ENCODE data around the gene LCN2.
"Not testable (repeated sequence)": the region's sequence is repeated elsewhere in the genome, so short reads cannot be mapped to it uniquely, and the experiment has no call there.

LCN2 gene

GRCh38 chr9:128175726-128176125 is 26.5 kb downstream of the LCN2 start:
- Histone ChIP-seq H3K27ac (no peak overlapping the region), H3K4me3 (ENCODE audit: low read depth, low read length) (no peak overlapping the region), H3K27me3 (replicated peaks) (no peaks in the 10 kb centered on the region), H3K36me3 (replicated peaks) (peaks cover 61% of the 10 kb centered on the region)
- no peak for DNase-seq
- TF ChIP-seq CTCF (IDR thresholded peaks at IDR 0.05; ENCODE audit: low read depth, low read length, missing control alignments), result no peak
- in situ Hi-C loops (cut with HindIII; ENCODE audit: low pct_ligation_motif_present, low sequenced_read_pairs), result no loop called here

- Histone ChIP-seq H3K27me3 (replicated peaks) (no peaks in the 10 kb centered on the region), H3K4me3 (ENCODE audit: low read depth, low read length) (no peak overlapping the region), H3K36me3 (replicated peaks) (peaks cover 72% of the 10 kb centered on the region), H3K27ac (no peak overlapping the region)
- in situ Hi-C loops (cut with HindIII; ENCODE audit: low pct_ligation_motif_present, low sequenced_read_pairs), result no loop called here
- TF ChIP-seq CTCF (IDR thresholded peaks at IDR 0.05; ENCODE audit: low read depth, low read length, missing control alignments), result no peak
- DNase-seq, result no peak
Measured at GRCh38 chr9:128178806-128179431, 29.7 kb downstream of the LCN2 start.

GRCh38 chr9:128180001-128180400 is 30.7 kb downstream of the LCN2 start:
- no peak overlapping the region for H3K27ac ChIP-seq
- H3K4me3 ChIP-seq (ENCODE audit: low read depth, low read length), result no peak overlapping the region
- TF ChIP-seq CTCF (IDR thresholded peaks at IDR 0.05; ENCODE audit: low read depth, low read length, missing control alignments), result no peak
- DNase-seq, result no peak
- H3K27me3 ChIP-seq (replicated peaks), result no peaks in the 10 kb centered on the region
- in situ Hi-C loops (cut with HindIII; ENCODE audit: low pct_ligation_motif_present, low sequenced_read_pairs), result no loop called here
- H3K36me3 ChIP-seq (replicated peaks), result peaks cover 73% of the 10 kb centered on the region

- no peak for DNase-seq
- in situ Hi-C loops (cut with HindIII; ENCODE audit: low pct_ligation_motif_present, low sequenced_read_pairs), result no loop called here
- no peaks in the 10 kb centered on the region for H3K27me3 ChIP-seq (replicated peaks)
- no peak overlapping the region for H3K4me3 ChIP-seq (ENCODE audit: low read depth, low read length)
- no peak overlapping the region for H3K27ac ChIP-seq
- H3K36me3 ChIP-seq (replicated peaks), result peaks cover 77% of the 10 kb centered on the region
- no peak for TF ChIP-seq CTCF (IDR thresholded peaks at IDR 0.05; ENCODE audit: low read depth, low read length, missing control alignments)
Measured at GRCh38 chr9:128180447-128180846, 31.2 kb downstream of the LCN2 start.

GRCh38 chr9:128181480-128181879 is 32.2 kb downstream of the LCN2 start:
- in situ Hi-C loops (cut with HindIII; ENCODE audit: low pct_ligation_motif_present, low sequenced_read_pairs); H3K27me3 ChIP-seq (replicated peaks); H3K27ac ChIP-seq; H3K4me3 ChIP-seq (ENCODE audit: low read depth, low read length): not testable (repeated sequence)
- H3K36me3 ChIP-seq (replicated peaks), result peaks cover 72% of the 10 kb centered on the region
- peak; percentile 74 for DNase-seq
- peak; percentile 61 for TF ChIP-seq CTCF (IDR thresholded peaks at IDR 0.05; ENCODE audit: low read depth, low read length, missing control alignments)

All from brain microvascular endothelial cell (primary cell).